Measurements from ENCODE around the gene ARHGEF17. TPM values are rescaled to one million over a fixed set of nuclear protein-coding genes. Genes with fewer than 3 reads are reported as not detected.

ARHGEF17 gene
- polyA plus RNA-seq, 3 donors: 0.16 to 1.2 (median 0.55) TPM

- TF ChIP-seq, protein P1, sequence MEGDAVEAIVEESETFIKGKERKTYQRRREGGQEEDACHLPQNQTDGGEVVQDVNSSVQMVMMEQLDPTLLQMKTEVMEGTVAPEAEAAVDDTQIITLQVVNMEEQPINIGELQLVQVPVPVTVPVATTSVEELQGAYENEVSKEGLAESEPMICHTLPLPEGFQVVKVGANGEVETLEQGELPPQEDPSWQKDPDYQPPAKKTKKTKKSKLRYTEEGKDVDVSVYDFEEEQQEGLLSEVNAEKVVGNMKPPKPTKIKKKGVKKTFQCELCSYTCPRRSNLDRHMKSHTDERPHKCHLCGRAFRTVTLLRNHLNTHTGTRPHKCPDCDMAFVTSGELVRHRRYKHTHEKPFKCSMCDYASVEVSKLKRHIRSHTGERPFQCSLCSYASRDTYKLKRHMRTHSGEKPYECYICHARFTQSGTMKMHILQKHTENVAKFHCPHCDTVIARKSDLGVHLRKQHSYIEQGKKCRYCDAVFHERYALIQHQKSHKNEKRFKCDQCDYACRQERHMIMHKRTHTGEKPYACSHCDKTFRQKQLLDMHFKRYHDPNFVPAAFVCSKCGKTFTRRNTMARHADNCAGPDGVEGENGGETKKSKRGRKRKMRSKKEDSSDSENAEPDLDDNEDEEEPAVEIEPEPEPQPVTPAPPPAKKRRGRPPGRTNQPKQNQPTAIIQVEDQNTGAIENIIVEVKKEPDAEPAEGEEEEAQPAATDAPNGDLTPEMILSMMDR (IDR thresholded peaks at IDR 0.05): no peak
- no peaks in the 10 kb centered on the region for H3K36me3 ChIP-seq (replicated peaks in 1 of 2; ENCODE audit: control insufficient read depth in 1 of 2, insufficient read depth in 2 of 2, low read length in 2 of 2)
- H3K4me1 ChIP-seq (ENCODE audit: control insufficient read depth in 1 of 2, insufficient read depth in 2 of 2, low read length in 2 of 2): peaks cover 13 to 14% of the 10 kb centered on the region in 2 donors
- peaks cover 24 to 40% of the 10 kb centered on the region in 2 donors for H3K27me3 ChIP-seq (ENCODE audit: control insufficient read depth in 2 of 2, insufficient read depth in 2 of 2, low read length in 2 of 2)
- no peaks in the 10 kb centered on the region for H4K20me1 ChIP-seq (ENCODE audit: insufficient read depth, low read length)
- H2AFZ ChIP-seq (ENCODE audit: insufficient read depth, low read depth, low read length, poor library complexity, severe bottlenecking): no peak overlapping the region
- H3K9ac ChIP-seq (ENCODE audit: insufficient read depth, low read length, poor library complexity, severe bottlenecking): no peak overlapping the region
- intact Hi-C loops (cut with micrococcal nuclease): no loop called here
- WGBS (ENCODE audit: insufficient coverage): 59% methylated on average over 3 of the region's 4 CpGs
- peaks cover 0 to 9% of the 10 kb centered on the region in 2 donors for H3K9me3 ChIP-seq (replicated peaks in 1 of 2; ENCODE audit: control insufficient read depth in 1 of 2, insufficient read depth in 1 of 2, low read length in 2 of 2)
- H3K27ac Mint-ChIP-seq: no peak overlapping the region
- H3K4me3 Mint-ChIP-seq: peak overlapping the region in 1 of 2 donors; percentile 86
- no peak overlapping the region for H3K4me2 ChIP-seq (replicated peaks; ENCODE audit: extremely low read depth, low read length, poor library complexity, severe bottlenecking)
- H3K9me3 Mint-ChIP-seq: peaks cover 0 to 4% (median 0%) of the 10 kb centered on the region in 7 donors
- no peak overlapping the region for H3K27ac ChIP-seq (ENCODE audit: low read depth in 1 of 2, low read length in 2 of 2)
- DNase-seq: no peak
- no peak overlapping the region for H3K4me3 ChIP-seq (replicated peaks in 1 of 3; ENCODE audit: low read depth in 2 of 3, low read length in 3 of 3)
- peaks cover 30% of the 10 kb centered on the region for H3K4me1 Mint-ChIP-seq
- peaks cover 50 to 61% (median 53%) of the 10 kb centered on the region in 3 donors for H3K27me3 Mint-ChIP-seq (ENCODE audit: low read depth in 3 of 3)
- no peaks in the 10 kb centered on the region for H3K79me2 ChIP-seq (ENCODE audit: insufficient read depth, low read length)
- H3K36me3 Mint-ChIP-seq: peaks cover 0 to 7% of the 10 kb centered on the region in 2 donors
Measured at GRCh38 chr11:73265278-73265810, 42.7 kb upstream of the ARHGEF17 start.

DNA sequence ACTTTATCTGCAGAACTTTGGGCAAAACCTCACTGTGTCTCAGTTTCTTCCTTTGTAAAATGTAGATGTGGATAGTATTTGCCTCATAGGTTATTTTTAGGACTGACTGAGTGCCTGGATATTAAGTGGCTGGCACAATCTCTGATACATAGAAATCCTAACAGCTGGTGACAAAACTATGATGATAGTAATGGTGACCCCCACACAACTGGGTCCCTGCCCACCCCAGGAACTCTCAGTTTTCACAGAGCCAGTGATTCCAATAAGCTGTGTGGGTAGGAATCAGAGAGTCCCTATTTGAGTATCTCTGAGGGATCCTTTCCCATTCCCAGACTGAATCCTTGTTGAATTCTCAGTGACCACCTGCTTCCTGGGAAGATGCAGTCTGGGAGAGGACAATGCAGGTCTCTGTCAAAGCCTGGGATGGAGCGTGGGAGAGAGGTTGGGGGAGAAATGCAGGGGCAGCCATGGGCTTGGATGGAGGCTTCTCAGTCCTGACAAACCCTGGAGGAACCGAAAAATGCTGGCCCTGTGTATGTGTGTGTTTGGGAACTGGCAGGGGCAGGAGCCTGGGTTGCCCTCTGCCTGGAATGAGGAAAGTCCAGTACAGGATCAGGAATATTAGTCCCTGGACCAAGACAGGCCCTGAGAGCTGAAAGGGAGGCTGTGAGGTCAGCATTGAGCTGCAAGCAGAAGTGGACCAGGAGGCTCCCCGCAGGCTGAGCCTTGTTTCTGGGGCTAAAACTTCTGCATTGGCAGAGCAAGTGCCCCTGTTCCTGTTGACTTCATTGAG is 42.0 kb upstream of the ARHGEF17 start:
- WGBS (ENCODE audit: insufficient coverage): 96% methylated on average over 3 of the region's 3 CpGs
- DNase-seq: no peak
- H2AFZ ChIP-seq (ENCODE audit: insufficient read depth, low read depth, low read length, poor library complexity, severe bottlenecking): no peak overlapping the region
- peaks cover 20 to 21% of the 10 kb centered on the region in 2 donors for H3K4me1 ChIP-seq (ENCODE audit: control insufficient read depth in 1 of 2, insufficient read depth in 2 of 2, low read length in 2 of 2)
- H3K4me3 ChIP-seq (replicated peaks in 1 of 3; ENCODE audit: low read depth in 2 of 3, low read length in 3 of 3): no peak overlapping the region
- no peaks in the 10 kb centered on the region for H3K36me3 ChIP-seq (replicated peaks in 1 of 2; ENCODE audit: control insufficient read depth in 1 of 2, insufficient read depth in 2 of 2, low read length in 2 of 2)
- H3K36me3 Mint-ChIP-seq: peaks cover 0 to 7% of the 10 kb centered on the region in 2 donors
- H3K4me2 ChIP-seq (replicated peaks; ENCODE audit: extremely low read depth, low read length, poor library complexity, severe bottlenecking): no peak overlapping the region
- H3K27ac Mint-ChIP-seq: peak overlapping the region in 2 of 7 donors; percentile 26 to 42
- intact Hi-C loops (cut with micrococcal nuclease): no loop called here
- H3K4me3 Mint-ChIP-seq: peak overlapping the region in 1 of 2 donors; percentile 23
- no peak overlapping the region for H3K27ac ChIP-seq (ENCODE audit: low read depth in 1 of 2, low read length in 2 of 2)
- H4K20me1 ChIP-seq (ENCODE audit: insufficient read depth, low read length): no peaks in the 10 kb centered on the region
- H3K9ac ChIP-seq (ENCODE audit: insufficient read depth, low read length, poor library complexity, severe bottlenecking): no peak overlapping the region
- peaks cover 0 to 4% (median 0%) of the 10 kb centered on the region in 7 donors for H3K9me3 Mint-ChIP-seq
- H3K27me3 ChIP-seq (ENCODE audit: control insufficient read depth in 2 of 2, insufficient read depth in 2 of 2, low read length in 2 of 2): peaks cover 24 to 40% of the 10 kb centered on the region in 2 donors
- H3K4me1 Mint-ChIP-seq: peaks cover 34% of the 10 kb centered on the region
- no peaks in the 10 kb centered on the region for H3K79me2 ChIP-seq (ENCODE audit: insufficient read depth, low read length)
- TF ChIP-seq, protein P1 (IDR thresholded peaks at IDR 0.05): no peak
- H3K27me3 Mint-ChIP-seq (ENCODE audit: low read depth in 3 of 3): peaks cover 50 to 58% (median 54%) of the 10 kb centered on the region in 3 donors
- peaks cover 0 to 9% of the 10 kb centered on the region in 2 donors for H3K9me3 ChIP-seq (replicated peaks in 1 of 2; ENCODE audit: control insufficient read depth in 1 of 2, insufficient read depth in 1 of 2, low read length in 2 of 2)
